Jurkat, Clone E6-1 (cell line): ENCODE measurements around the gene NUP37. TPM values are rescaled to one million over a fixed set of nuclear protein-coding genes. Genes with fewer than 3 reads are reported as not detected.
"Not testable (repeated sequence)": the region's sequence is repeated elsewhere in the genome, so short reads cannot be mapped to it uniquely, and the experiment has no call there.

Experiments
- DNase-seq: peaks from one replicate; pipeline ENCODE4 v3.0.0-alpha.2; 2011; ENCODE audit warnings: low read depth, low spot score
- H3K4me3 ChIP-seq: 2 replicates; pipeline ENCODE4 v1.5.1; 2011; ENCODE audit warnings: mild to moderate bottlenecking, low read length, control low read depth, moderate library complexity
- polyA plus RNA-seq: library from polyadenylated mRNA; unstranded; fragments of >200 nt; gene quantifications from one replicate; pipeline ENCODE4 v1.2.1, GENCODE V29; 2012; ENCODE audit warnings: missing spikeins; ENCODE audit not compliant: insufficient read length, insufficient read depth

Gene NUP37
- polyA plus RNA-seq, result 127 TPM

GRCh38 chr12:102119674-102120563 is at the start of gene NUP37, which contains the start of gene PARPBP:
Gene NUP37 (minus strand): TSS chr12:102120114. CDS start chr12:102118518, 1,596 bp downstream.
Gene PARPBP (plus strand): TSS chr12:102120183. CDS start chr12:102123889, 3,706 bp downstream.
- H3K4me3 ChIP-seq, result peak within 1 kb of the TSS; percentile 90
- DNase-seq, result peak; percentile 88

DNA sequence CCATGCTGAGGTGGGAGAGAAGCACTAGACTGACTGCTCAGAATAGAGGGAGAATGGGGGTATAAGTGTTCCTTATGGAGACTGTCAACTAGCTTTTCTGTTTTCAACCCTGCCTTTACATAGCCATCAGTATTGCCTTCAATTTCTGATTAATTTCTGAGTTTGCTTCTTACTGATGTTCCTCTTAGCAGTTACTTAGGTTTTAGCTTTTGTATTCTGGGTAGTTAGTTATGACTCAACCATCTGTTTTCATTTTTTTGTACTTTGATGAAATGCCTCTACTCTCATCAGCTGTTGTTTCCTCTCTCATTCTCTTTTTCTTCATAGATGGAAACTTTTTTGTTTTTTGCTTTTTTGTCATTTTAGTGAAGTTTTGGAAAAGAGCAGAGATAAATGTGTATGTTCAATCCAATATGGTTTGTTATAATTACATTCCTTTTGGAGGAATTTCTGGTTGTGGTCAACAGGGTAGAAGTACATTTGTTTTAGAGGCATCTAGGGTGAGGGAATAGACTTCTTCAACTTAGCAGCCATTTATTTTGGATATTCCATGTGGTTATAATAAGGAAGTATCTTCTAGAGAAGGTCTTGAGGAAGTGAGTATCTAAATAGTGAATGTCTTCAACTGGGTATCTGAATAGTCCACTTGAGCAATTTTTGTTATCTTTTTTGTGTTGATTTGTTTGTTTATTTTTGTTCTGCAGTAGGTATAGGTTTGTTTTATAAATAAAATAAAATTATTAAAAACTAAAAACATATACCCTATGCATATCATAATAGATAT is 48.1 kb upstream of the NUP37 start:
- H3K4me3 ChIP-seq, result no peak overlapping the region
- no peak for DNase-seq

DNA sequence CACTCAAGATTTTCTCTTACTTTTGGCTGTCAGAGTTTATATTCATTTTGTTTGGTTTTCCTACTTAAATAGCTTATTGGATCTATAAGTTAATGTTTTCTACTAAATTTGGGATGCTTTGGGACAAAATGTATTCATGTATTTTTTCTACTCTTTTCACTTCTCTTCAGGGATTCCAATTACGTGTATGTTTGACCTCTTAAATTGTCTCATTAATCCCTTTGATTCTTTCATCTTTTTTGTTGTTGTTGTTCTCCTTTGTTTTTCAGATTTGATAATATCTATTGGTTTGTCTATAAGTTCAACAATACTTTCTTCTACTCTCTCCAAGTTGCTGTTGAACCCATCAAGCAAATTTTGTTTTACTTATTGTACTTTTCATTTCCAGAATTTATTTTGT is 43.5 kb upstream of the NUP37 start:
- DNase-seq, result no peak
- no peak overlapping the region for H3K4me3 ChIP-seq

DNA sequence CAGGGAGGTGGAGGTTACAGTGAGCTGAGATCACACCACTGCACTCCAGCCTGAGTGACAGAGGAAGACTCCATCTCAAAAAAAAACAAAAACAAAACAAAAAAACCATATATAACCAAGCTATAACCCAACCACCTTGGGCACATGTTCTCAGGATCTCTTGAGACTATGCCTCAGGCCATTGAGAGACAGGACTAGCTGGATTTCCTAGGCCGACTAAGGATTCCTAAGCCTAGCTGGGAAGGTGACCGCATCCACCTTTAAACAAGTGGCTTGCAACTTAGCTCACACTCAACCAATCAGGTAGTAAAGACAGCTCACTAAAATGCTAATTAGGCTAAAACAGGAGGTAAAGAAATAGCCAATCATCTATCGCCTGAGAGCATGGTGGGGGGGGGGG is 35.3 kb upstream of the NUP37 start:
- not testable (repeated sequence) for DNase-seq, H3K4me3 ChIP-seq

GRCh38 chr12:102147062-102147587 is 27.2 kb upstream of the NUP37 start:
- H3K4me3 ChIP-seq, result not testable (repeated sequence)

GRCh38 chr12:102144221-102144620 is 24.3 kb upstream of the NUP37 start:
- DNase-seq, result no peak
- H3K4me3 ChIP-seq, result no peak overlapping the region

More at GRCh38 chr12:102147062-102147587, 27.2 kb upstream of the NUP37 start:
- DNase-seq, result not testable (repeated sequence)

GRCh38 chr12:102142866-102143373 is 23.0 kb upstream of the NUP37 start:
- peak; percentile 36 for DNase-seq
- not testable (repeated sequence) for H3K4me3 ChIP-seq

DNA sequence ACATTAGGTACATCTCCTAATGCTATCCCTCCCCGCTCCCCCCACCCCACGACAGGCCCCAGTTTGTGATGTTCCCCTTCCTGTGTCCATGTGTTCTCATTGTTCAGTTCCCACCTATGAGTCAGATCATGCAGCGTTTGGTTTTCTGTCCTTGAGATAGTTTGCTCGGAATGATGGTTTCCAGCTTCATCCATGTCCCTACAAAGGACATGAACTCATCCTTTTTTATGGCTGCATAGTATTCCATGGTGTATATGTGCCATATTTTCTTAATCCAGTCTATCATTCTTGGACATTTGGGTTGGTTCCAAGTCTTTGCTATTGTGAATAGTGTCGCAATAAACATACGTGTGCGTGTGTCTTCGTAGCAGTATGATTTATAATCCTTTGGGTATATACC is 17.7 kb upstream of the NUP37 start:
- not testable (repeated sequence) for H3K4me3 ChIP-seq, DNase-seq

GRCh38 chr12:102131442-102131841 is 11.5 kb upstream of the NUP37 start:
- DNase-seq, H3K4me3 ChIP-seq: not testable (repeated sequence)

DNA sequence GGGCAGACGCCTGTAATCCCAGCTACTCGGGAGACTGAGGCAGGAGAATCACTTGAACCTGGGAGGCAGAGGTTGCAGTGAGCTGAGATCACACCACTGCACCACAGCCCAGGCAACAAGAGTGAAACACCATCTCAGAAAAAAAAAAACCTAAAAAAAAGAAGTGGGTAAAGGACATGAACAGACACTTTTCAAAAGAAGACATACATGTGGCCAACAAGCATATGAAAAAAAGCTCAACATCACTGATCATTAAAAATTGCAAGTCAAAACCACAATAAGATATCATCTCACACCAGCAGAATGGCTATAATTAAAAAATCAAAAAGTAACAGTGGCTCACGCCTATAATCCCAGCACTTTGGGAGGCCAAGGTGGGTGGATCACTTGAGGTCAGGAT is 10.8 kb upstream of the NUP37 start:
- DNase-seq, H3K4me3 ChIP-seq: not testable (repeated sequence)

DNA sequence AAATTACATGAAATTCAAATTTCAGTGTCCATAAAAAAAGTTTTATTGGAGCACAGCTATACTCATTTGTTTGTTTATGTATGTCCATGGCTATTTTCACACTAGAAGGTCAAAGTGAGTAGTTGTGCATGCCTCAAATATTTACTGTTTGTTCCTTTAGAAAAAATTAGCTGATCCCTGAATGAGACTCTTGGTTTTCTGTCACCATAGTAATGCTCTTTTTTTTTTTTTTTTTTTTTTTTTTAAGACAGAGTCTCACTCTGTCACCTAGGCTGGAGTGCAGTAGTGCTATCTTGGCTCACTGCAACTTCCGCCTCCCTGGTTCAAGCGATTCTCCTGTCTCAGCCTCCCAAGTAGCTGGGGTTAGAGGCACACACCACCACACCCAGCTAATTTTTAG is 1.4 kb upstream of the NUP37 start:
- peak overlapping the region; percentile 90 for H3K4me3 ChIP-seq
- DNase-seq, result not testable (repeated sequence)

DNA sequence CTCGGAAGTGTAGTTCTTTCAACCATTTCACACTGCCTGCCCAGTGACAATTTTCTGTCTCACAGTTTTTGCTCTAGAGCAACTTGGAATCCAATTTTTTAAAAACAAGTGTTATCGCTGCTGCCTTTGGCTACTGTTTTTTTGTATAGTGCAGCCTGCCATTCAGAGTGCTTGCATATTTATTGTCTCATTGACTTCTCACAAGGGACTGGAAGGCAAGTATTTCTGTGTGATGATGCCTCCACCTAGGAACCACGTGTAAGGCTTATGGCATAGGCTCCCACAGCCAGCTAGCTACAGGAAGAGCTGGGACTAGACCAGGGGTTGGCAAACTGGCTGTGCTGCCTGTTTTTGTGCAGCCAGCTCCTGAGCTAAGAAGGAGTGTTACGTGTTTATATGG is 972 bp upstream of the NUP37 start:
- peak overlapping the region; percentile 90 for H3K4me3 ChIP-seq
- DNase-seq, result peak; percentile 22

- DNase-seq, result no peak
Observed at GRCh38 chr12:102120564-102120873, 605 bp upstream of the NUP37 start.

DNA sequence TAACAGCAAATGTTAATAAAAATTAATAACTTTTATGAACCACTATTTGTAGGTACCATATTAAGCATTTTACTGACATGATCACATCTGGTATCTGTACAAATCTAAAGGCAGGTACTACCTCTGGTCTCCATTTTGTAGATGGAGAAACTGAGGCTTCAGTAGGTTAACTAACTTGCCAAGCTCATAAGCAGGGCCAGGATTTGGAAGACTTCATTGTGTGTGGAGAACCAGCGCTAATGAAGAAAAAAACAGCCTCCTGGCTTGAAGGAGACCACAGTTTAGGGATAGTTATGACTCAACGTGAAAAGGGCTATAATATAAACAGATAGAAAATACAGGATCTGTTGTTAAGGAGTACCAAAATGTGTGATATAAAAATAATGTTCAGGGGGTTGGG is 1.0 kb downstream of the NUP37 start:
- H3K4me3 ChIP-seq, result peak overlapping the region; percentile 90
- no peak for DNase-seq

More at GRCh38 chr12:102120564-102120873, 605 bp upstream of the NUP37 start:
- peak overlapping the region; percentile 90 for H3K4me3 ChIP-seq

DNA sequence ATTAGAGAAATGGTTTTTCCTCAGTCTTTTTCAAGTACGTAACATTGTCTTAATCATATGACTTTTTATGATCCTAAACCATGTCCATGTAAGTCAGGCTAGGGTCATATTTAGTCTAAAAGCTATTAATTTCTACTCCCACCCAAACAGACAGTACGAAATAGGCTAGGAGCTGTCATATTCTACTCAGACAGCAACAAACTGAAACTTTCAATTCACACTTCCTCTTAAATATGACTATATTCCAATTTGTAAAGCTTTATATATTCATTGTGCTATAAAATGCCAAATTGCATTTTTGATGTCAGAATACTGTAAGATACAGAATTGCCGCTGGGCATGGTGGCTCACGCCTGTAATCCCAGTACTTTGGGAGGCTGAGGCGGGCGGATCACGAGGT is 3.5 kb downstream of the NUP37 start:
- H3K4me3 ChIP-seq, result no peak overlapping the region
- no peak for DNase-seq

GRCh38 chr12:102114212-102114611 is 5.7 kb downstream of the NUP37 start:
- DNase-seq, result no peak
- H3K4me3 ChIP-seq, result no peak overlapping the region

DNA sequence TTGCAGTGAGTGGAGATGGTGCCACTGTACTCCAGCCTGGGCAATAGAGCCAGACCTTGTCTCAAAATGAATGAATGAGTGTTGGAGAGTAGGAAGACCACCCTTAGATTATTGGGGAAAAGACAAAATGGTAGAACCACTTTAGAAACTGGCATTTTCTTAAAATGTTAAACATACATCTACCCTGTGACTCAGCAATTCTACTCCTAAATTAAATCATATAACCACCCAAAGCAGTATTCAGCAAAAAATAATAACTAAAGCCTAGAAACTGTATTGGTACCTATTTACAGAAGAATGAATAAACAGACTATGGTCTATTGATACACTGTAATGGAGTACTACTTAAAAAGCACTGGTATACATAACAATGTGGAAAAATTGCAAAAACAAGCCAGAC is 9.1 kb downstream of the NUP37 start:
- no peak overlapping the region for H3K4me3 ChIP-seq
- no peak for DNase-seq

DNA sequence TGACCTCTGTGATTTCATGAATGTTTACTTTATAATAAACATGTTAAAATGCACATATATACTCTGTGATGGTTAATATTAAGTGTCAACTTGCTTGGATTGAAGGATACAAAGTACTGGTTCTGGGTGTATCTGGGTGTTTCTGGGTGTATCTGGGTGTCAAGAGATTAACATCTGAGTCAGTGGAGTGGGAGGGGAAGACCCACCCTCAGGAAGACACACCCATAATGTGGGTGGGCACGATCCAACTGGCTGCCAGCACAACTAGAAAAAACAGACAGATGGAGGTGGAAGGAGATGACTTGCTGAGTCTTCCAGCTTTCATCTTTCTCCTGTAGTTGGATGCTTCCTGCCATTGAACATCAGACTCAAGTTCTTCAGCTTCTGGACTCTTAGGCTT is 11.9 kb downstream of the NUP37 start:
- H3K4me3 ChIP-seq, result no peak overlapping the region

DNA sequence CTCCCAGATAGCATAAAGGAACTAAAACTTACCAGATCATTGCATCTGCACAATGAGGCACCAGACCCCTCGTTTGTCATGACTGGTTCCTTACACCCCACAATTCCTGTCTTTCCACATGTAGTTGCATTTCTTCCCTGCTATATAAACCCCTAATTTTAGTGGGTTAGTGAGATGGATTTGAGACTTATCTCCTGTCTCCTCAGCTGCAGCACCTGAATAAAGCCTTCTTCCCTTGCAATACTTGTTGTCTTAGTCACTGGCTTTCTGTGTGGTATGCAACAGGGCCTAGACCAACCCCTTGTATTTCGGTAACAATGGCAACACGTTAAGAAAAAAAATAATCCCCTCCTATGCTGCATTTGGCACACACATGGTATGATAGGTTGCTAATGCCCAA is 13.0 kb downstream of the NUP37 start:
- DNase-seq, result no peak
- H3K4me3 ChIP-seq, result no peak overlapping the region

More for the DNA sequence above, 11.9 kb downstream of the NUP37 start:
- DNase-seq, result no peak

DNA sequence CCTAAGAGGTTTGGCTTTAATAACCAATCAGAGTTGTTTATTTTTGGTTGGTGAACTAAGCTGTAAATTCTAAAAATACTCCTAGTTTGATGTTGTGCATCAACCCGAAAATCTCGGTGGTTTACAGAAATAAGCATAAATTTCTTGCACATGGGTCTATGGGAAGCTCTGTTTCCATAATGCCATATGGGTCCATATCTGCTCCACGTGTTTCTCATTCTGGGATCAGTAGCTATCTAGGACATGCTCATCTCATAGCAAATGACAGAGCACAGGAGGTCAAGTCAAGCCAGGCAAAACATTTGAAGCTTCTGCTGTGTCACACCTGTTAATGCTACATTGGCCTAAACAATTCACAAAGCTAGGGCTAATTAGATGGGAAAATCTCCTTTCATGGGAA is 23.1 kb downstream of the NUP37 start:
- no peak for DNase-seq
- H3K4me3 ChIP-seq, result no peak overlapping the region
